Bronchial epithelial cell (primary cell): Measurements from ENCODE around the gene SCT. TPM values are rescaled to one million over a fixed set of nuclear protein-coding genes. Genes with fewer than 3 reads are reported as not detected.
A peak's percentile ranks its signal among the peaks of the same experiment; 100 is the strongest.

ENCODE experiments used
- DNase-seq: peaks from one replicate; pipeline ENCODE4 v3.0.0-alpha.2; 2010; ENCODE audit warnings: low read depth
- FAIRE-seq: peaks from 2 replicates; lab custom pipeline; 2011; peaks lifted over from hg19 to GRCh38; lab: Jason Lieb, UNC
- H3K27me3 ChIP-seq: 2 replicates; pipeline ENCODE4 v1.5.1; 2011; ENCODE audit warnings: low read length; ENCODE audit not compliant: control insufficient read depth, insufficient read depth
- H3K36me3 ChIP-seq: 2 replicates; pipeline ENCODE4 v1.5.1; 2011; ENCODE audit warnings: low read length; ENCODE audit not compliant: control insufficient read depth, insufficient read depth
- H3K4me3 ChIP-seq: 2 replicates; pipeline ENCODE4 v1.5.1; 2011; ENCODE audit warnings: mild to moderate bottlenecking, low read depth, low read length, control low read depth
- total RNA-seq: library from RNA; depleted of rRNA; stranded (reverse); fragments of >200 nt; gene quantifications from 2 replicates; pipeline ENCODE4 v1.2.1, GENCODE V29; 2014
- TF ChIP-seq, protein P1 (sequence below): IDR thresholded peaks from 2 replicates; pipeline ENCODE4 v1.5.1; 2011; ENCODE audit warnings: mild to moderate bottlenecking, moderate library complexity, low read length, control low read depth, inconsistent platforms; ENCODE audit not compliant: insufficient read depth, severe bottlenecking

The SCT gene
- total RNA-seq, 1 donor from 2014 or later: not detected

DNA sequence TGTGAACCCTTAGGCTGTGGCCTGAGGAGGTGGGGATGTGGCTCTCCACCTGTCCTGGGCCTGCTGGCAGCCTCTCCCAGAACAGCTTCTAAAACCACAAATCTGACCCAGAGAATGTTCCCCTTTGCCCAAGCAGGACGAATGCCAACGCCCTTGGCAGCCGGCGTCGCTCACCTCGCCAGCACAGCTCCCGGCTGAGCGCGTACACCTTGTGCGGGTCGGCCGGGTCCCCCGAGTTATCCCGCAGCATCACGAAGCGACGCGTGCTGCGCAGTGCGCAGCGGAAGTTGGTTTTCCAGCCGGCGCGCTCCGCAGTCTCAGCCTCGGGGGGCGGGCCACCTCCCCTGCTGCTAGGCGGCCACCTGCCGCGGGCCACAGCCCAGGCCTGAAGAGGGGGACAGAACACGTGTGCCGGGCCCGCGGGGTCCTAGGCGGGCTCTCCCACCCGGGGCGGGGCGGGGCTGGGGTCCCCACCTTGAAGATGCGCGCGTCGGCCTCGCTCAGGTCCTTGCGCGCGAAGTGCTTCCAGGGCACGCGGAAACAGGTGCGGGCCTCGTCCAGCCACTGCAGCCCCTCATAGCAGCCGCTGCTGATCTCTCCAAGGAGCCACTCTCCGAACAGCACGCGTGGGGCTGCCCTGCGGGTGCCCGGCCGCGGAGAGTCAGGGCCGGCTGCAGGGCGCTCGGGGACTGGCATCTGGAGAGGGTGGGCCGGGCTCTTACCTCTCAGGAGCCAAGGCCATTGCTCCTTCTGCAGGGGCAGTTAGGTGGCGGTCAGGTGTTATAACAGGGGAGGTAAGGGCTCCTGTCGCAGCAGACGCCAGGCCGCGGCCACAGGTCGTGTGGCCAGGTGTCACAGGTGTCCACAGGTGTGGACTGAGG lies 12.1 kb downstream of the SCT start:
- H3K4me3 ChIP-seq: peak overlapping the region; percentile 68
- H3K36me3 ChIP-seq: peaks cover 29% of the 10 kb centered on the region
- DNase-seq (no peak), FAIRE-seq (no peak)
- no peaks in the 10 kb centered on the region for H3K27me3 ChIP-seq
- TF ChIP-seq, protein P1, sequence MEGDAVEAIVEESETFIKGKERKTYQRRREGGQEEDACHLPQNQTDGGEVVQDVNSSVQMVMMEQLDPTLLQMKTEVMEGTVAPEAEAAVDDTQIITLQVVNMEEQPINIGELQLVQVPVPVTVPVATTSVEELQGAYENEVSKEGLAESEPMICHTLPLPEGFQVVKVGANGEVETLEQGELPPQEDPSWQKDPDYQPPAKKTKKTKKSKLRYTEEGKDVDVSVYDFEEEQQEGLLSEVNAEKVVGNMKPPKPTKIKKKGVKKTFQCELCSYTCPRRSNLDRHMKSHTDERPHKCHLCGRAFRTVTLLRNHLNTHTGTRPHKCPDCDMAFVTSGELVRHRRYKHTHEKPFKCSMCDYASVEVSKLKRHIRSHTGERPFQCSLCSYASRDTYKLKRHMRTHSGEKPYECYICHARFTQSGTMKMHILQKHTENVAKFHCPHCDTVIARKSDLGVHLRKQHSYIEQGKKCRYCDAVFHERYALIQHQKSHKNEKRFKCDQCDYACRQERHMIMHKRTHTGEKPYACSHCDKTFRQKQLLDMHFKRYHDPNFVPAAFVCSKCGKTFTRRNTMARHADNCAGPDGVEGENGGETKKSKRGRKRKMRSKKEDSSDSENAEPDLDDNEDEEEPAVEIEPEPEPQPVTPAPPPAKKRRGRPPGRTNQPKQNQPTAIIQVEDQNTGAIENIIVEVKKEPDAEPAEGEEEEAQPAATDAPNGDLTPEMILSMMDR: no peak

DNA sequence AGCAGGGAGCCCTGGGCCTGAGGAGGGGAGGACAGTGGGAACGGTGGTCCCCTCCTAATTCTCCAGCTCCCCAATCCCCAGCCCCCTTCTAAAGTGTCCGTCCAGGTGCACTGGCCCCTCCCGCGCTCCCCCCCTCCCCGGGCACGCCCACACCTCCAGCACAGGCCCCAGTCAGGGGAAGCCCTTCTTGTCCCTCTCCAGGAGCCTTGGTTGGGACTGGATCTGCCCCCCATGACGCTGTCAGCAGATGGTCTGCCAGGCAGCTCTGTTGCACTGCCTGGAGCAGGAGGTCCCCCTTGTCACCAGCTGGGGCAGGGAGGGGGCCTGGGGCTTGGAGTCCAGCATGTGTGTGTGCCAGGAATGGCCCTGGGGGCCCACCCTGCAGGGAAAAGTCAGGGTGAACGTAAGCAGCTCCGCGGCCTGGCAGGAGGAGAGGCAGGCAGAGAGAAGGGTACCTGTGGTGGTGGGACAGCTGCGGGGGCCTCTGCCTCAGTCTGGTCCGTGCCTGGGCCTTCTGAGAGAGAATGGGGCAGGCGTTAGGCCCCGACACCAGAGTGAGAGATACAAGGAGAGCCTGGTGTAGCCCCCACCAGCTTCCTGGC lies 12.9 kb downstream of the SCT start:
- DNase-seq: no peak
- Histone ChIP-seq H3K36me3 (peaks cover 32% of the 10 kb centered on the region), H3K4me3 (no peak overlapping the region), H3K27me3 (no peaks in the 10 kb centered on the region)
- FAIRE-seq: no peak
- TF ChIP-seq, protein P1: no peak

DNA sequence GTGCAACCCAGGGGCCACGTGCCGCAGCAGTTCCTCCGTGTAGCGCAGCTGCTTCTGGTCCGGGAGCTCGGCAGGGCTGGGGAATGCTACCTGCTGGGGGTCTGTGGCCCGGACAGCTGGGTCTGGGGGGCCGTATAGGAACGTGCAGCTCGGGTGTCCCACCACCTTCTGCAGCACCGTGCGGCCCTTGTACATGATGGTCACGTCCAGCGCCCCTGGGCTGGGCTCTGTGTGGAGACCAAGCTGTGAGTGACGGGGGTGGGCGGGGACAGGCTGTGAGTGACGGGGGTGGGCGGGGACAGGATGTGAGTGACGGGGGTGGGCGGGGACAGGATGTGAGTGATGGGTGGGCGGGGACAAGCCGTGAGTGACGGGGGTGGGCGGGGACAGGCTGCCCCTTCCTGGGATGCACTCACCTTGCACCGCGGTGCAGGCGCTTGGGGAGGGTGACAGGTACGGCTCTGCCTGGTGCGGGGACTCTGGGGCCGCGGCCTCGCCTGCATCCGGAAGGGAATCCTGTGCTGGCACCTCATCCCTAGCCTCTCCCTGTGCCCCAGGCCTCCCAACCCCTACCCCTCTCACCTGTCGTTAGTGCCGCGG lies 13.5 kb downstream of the SCT start:
- Histone ChIP-seq H3K4me3 (no peak overlapping the region), H3K27me3 (no peaks in the 10 kb centered on the region), H3K36me3 (peaks cover 38% of the 10 kb centered on the region)
- TF ChIP-seq, protein P1: no peak
- no peak for FAIRE-seq
- peak; percentile 54 for DNase-seq

DNA sequence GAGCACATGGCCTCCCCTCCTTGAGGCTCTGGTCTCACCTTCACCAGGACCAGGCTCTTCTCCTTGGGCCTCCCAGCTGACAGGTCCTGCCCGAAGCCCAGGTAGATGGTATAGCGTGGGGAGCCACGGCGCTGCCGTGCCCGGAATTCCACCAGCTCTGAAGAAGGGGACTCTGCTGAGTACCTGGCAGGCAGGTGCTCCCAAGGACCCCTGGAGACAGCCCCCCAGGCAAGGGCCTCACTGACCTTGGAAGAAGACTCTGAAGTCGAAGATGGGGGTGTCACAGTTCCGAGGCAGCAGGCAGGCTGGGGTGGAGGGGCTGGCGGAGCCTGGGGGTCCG lies 14.1 kb downstream of the SCT start:
- Histone ChIP-seq H3K4me3 (no peak overlapping the region), H3K27me3 (no peaks in the 10 kb centered on the region), H3K36me3 (peaks cover 42% of the 10 kb centered on the region)
- FAIRE-seq (no peak), DNase-seq (no peak)
- TF ChIP-seq, protein P1: no peak

DNA sequence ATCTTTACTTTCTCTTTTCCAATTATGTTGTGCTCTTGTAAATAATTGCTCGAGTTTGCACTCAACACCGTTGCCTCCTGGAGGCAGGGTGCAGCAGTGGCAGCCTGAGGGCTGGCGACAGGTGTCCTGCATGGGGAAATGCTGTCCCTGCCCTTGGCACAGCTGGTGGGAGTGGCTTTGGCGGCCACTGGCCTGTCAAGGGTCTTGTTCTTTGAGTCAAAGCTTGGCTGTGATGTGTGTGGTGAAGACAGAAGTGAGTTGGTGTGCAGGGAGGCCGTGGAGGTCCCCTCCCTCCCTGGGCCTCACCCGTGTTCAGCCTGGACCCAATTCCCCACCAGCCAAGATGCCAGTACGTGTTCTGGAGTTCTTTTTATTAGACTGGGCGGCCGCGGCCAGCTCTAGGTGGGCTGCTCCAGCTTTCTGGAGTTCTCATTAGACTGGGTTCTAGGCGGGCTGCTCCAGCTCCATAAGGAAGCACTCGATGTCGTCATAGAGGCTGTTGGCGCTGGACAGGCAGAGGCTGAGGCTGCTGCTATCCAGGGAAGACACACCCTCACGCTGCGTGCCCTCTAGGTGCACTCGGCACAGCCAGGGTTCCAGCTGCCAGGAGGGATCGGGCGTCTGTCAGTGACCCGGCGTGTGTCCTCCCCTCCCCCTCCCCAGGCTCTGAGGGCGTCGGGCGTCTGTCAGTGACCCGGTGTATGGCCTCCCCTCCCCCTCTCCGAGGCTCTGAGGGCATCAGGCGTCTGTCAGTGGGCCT lies 14.6 kb downstream of the SCT start:
- Histone ChIP-seq H3K36me3 (peaks cover 45% of the 10 kb centered on the region), H3K4me3 (no peak overlapping the region), H3K27me3 (no peaks in the 10 kb centered on the region)
- no peak for DNase-seq
- no peak for FAIRE-seq
- TF ChIP-seq, protein P1: peak; percentile 31
